WTC11 (cell line): ENCODE measurements around the gene STAU1.
"Not testable (repeated sequence)": the region's sequence is repeated elsewhere in the genome, so short reads cannot be mapped to it uniquely, and the experiment has no call there.

ENCODE experiments used
- ATF3 ChIP-seq: sonication (generic); formaldehyde crosslinking; conservative IDR thresholded peaks from 2 replicates; pipeline ENCODE4 v1.8.1; 2022; ENCODE audit warnings: mild to moderate bottlenecking, missing genetic modification reagents
- ETV6 ChIP-seq: sonication (generic); formaldehyde crosslinking; IDR thresholded peaks from 2 replicates; pipeline ENCODE4 v1.8.1; 2022; ENCODE audit warnings: mild to moderate bottlenecking, missing genetic modification reagents
- GABPB1 ChIP-seq: sonication (generic); formaldehyde crosslinking; IDR thresholded peaks from 2 replicates; pipeline ENCODE4 v1.8.1; 2023; ENCODE audit warnings: mild to moderate bottlenecking, missing genetic modification reagents
- GTF2I ChIP-seq: fragments of 250-450 bp; sonication (Bioruptor Pico); conservative IDR thresholded peaks from 2 replicates; pipeline ENCODE4 v1.4.0; 2021; ENCODE audit warnings: mild to moderate bottlenecking
- NR3C1 ChIP-seq: sonication (generic); formaldehyde crosslinking; conservative IDR thresholded peaks from 2 replicates; pipeline ENCODE4 v1.8.1; 2023; ENCODE audit warnings: low read depth, mild to moderate bottlenecking, missing genetic modification reagents
- RORB ChIP-seq: fragments of 250-450 bp; sonication (Bioruptor Pico); IDR thresholded peaks from 2 replicates; pipeline ENCODE4 v1.9.0; 2021; ENCODE audit warnings: mild to moderate bottlenecking
- TP53 ChIP-seq: sonication (generic); formaldehyde crosslinking; IDR thresholded peaks from 2 replicates; pipeline ENCODE4 v1.8.1; 2023; ENCODE audit warnings: mild to moderate bottlenecking, missing genetic modification reagents
- ZNF138 ChIP-seq: sonication (generic); formaldehyde crosslinking; conservative IDR thresholded peaks from 2 replicates; pipeline ENCODE4 v1.8.1; 2022; ENCODE audit warnings: mild to moderate bottlenecking, moderate library complexity, missing genetic modification reagents
- TF ChIP-seq, protein P1 (sequence below): fragments of 200-600 bp; IDR thresholded peaks from 2 replicates; pipeline ENCODE4 v1.8.0; 2022; ENCODE audit warnings: antibody characterized with exemption
- TF ChIP-seq, protein P2 (sequence below): sonication (generic); formaldehyde crosslinking; IDR thresholded peaks from 2 replicates; pipeline ENCODE4 v1.8.1; 2023; ENCODE audit warnings: mild to moderate bottlenecking, missing genetic modification reagents, moderate library complexity

DNA sequence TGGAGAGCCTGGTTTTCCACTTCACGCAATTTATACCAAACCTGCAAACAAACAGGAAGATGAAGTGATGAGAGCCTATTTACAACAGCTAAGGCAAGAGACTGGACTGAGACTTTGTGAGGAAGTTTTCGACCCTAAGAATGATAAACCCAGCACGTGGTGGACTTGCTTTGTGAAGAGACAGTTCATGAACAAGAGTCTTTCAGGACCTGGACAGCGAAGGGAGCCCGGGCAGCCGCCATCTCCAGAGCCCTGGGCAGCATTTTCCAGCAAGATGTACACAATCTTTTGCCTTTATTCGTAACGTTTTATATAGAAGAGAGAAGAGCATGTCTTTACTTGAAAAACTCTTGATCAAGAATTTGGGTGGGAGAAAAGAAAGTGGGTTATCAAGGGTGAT lies 53.3 kb downstream of the STAU1 start:
- TF ChIP-seq, protein P1, sequence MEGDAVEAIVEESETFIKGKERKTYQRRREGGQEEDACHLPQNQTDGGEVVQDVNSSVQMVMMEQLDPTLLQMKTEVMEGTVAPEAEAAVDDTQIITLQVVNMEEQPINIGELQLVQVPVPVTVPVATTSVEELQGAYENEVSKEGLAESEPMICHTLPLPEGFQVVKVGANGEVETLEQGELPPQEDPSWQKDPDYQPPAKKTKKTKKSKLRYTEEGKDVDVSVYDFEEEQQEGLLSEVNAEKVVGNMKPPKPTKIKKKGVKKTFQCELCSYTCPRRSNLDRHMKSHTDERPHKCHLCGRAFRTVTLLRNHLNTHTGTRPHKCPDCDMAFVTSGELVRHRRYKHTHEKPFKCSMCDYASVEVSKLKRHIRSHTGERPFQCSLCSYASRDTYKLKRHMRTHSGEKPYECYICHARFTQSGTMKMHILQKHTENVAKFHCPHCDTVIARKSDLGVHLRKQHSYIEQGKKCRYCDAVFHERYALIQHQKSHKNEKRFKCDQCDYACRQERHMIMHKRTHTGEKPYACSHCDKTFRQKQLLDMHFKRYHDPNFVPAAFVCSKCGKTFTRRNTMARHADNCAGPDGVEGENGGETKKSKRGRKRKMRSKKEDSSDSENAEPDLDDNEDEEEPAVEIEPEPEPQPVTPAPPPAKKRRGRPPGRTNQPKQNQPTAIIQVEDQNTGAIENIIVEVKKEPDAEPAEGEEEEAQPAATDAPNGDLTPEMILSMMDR, result not testable (repeated sequence)
- TF ChIP-seq, protein P2, sequence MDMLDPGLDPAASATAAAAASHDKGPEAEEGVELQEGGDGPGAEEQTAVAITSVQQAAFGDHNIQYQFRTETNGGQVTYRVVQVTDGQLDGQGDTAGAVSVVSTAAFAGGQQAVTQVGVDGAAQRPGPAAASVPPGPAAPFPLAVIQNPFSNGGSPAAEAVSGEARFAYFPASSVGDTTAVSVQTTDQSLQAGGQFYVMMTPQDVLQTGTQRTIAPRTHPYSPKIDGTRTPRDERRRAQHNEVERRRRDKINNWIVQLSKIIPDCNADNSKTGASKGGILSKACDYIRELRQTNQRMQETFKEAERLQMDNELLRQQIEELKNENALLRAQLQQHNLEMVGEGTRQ (CRISPR knock-in tag), result not testable (repeated sequence)
- not testable (repeated sequence) for TF ChIP-seq ZNF138 (CRISPR knock-in tag); RORB (CRISPR knock-in tag); GABPB1 (CRISPR knock-in tag); NR3C1 (CRISPR knock-in tag); ETV6 (CRISPR knock-in tag); ATF3 (CRISPR knock-in tag); GTF2I; TP53 (CRISPR knock-in tag)
